Common myeloid progenitor, CD34-positive (primary cell): ENCODE measurements around the gene SLC27A2.

Source experiments
- CTCF ChIA-PET: fragments of 350-600 bp; sonication (Branson Sonifier 250); formaldehyde crosslinking; loops from one replicate; lab custom pipeline; 2021; ENCODE audit warnings: antibody characterized with exemption; lab: Charles Lee
- POLR2A ChIA-PET: fragments of 350-600 bp; sonication (Branson Sonifier 250); formaldehyde crosslinking; loops from one replicate; lab custom pipeline; 2021; ENCODE audit warnings: antibody characterized with exemption; lab: Charles Lee
- DNase-seq, 3 donors: peaks; one replicate each; pipeline versions ENCODE4 v3.0.0 to v3.0.0-alpha.2; 2013
- H3K27ac ChIP-seq, 2 experiments: 1 replicate in 1 of 2; 2 replicates in 1 of 2; pipeline ENCODE4 v1.7.0; 2013; ENCODE audit warnings: inconsistent platforms in 2 of 2, low read length in 2 of 2, mild to moderate bottlenecking in 2 of 2, low read depth in 1 of 2, moderate library complexity in 1 of 2; ENCODE audit not compliant: severe bottlenecking in 2 of 2, insufficient read depth in 1 of 2, poor library complexity in 1 of 2
- H3K27me3 ChIP-seq, 5 experiments: replicated peaks in 2 of 5; 1 replicate in 3 of 5; 2 replicates in 2 of 5; pipeline versions ENCODE4 v1.6.1 to v1.7.0; 2013; ENCODE audit warnings: low read length in 4 of 5, mild to moderate bottlenecking in 2 of 5, moderate library complexity in 2 of 5, inconsistent platforms in 1 of 5; ENCODE audit not compliant: insufficient read depth in 5 of 5, control insufficient read depth in 4 of 5
- H3K36me3 ChIP-seq, 4 experiments: 1 replicate in 2 of 4; 2 replicates in 2 of 4; pipeline versions ENCODE4 v1.6.1 to v1.7.0; 2013; ENCODE audit warnings: low read length in 3 of 4, control low read depth in 1 of 4, mild to moderate bottlenecking in 1 of 4; ENCODE audit not compliant: control insufficient read depth in 4 of 4, insufficient read depth in 4 of 4
- H3K4me1 ChIP-seq, 4 experiments: 1 replicate in 3 of 4; 2 replicates in 1 of 4; pipeline versions ENCODE4 v1.6.1 to v1.7.1; 2013; ENCODE audit warnings: low read length in 3 of 4, mild to moderate bottlenecking in 3 of 4, control low read depth in 1 of 4, inconsistent platforms in 1 of 4, moderate library complexity in 1 of 4; ENCODE audit not compliant: control insufficient read depth in 4 of 4, insufficient read depth in 4 of 4; ENCODE audit errors: control extremely low read depth in 1 of 4
- H3K4me3 ChIP-seq, 7 experiments: 1 replicate in 4 of 7; 2 replicates in 3 of 7; pipeline versions ENCODE4 v1.5.1 to v1.7.0; 2013; ENCODE audit warnings: mild to moderate bottlenecking in 7 of 7, low read length in 6 of 7, moderate library complexity in 6 of 7, inconsistent platforms in 2 of 7, low read depth in 2 of 7, control low read depth in 1 of 7; ENCODE audit not compliant: insufficient read depth in 4 of 7, control insufficient read depth in 1 of 7; ENCODE audit errors: extremely low read depth in 1 of 7
- H3K9me3 ChIP-seq, 5 experiments: 1 replicate in 4 of 5; 2 replicates in 1 of 5; pipeline versions ENCODE4 v1.6.1 to v1.7.1; 2013; ENCODE audit warnings: low read length in 4 of 5, mild to moderate bottlenecking in 2 of 5, inconsistent platforms in 1 of 5, low read depth in 1 of 5, moderate library complexity in 1 of 5; ENCODE audit not compliant: control insufficient read depth in 4 of 5, insufficient read depth in 2 of 5; ENCODE audit errors: control extremely low read depth in 1 of 5
- WGBS: methylation state at CpG from one replicate; pipeline ENCODE4 v1.1.5; 2013; ENCODE audit not compliant: insufficient coverage; 5-methylcytosine and 5-hydroxymethylcytosine counted together

Gene SLC27A2

DNA sequence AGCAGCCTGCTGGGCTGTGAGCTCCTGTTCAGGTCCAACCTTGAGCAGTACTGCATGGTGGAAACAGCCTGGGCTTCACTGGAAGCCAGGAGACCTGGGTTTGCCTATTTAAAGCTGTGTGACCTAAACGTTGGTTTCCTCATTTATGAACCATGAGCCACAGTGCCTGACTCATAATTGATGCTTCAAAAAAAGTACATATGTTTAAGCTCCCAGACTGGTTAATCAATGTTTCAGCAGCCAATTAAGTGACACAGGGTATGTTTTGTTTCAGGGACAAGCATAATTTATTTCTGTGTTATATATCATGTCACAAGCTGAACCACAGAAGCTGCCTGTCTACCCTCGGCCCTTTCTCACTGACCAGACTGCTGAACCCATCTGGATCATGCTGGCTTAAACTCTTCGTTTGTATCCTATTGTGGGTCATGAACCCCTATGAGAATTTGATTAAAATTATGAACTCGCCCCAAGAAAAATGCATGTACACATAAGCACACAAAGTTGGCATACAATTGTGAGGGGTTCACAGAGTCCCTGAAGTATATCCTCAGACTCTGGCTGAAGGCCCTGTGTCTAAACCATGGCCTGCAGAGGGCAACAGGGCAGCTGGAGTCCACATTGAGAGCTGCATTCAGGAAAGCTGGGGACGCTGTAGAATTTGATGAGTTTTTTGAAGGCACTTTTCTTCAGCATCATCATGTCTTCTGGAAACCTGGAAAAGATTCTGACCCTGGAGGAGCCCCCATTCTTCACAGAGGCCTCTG is 59.9 kb downstream of the SLC27A2 start:
- 100% methylated on average over 3 of the region's 5 CpGs for WGBS
- Histone ChIP-seq H3K4me3 (no peak overlapping the region), H3K9me3 (no peaks in the 10 kb centered on the region), H3K27ac (no peak overlapping the region), H3K27me3 (no peaks in the 10 kb centered on the region), H3K36me3 (peaks cover 0 to 3% (median 0%) of the 10 kb centered on the region in 4 experiments), H3K4me1 (peaks cover 0 to 7% (median 0%) of the 10 kb centered on the region in 4 experiments)
- DNase-seq = peak in 1 of 3 donors; percentile 19
- POLR2A ChIA-PET = interaction anchor here (0.5 to 0.9 kb wide), 2 partner anchors 21 to 145 kb away, joined by 3 to 5 read pairs; no protein-coding TSS in a partner anchor
- CTCF ChIA-PET = interaction anchor here (1.0 to 4.4 kb wide), 8 partner anchors 7 to 77 kb away, joined by 3 to 20 read pairs (median 6); no protein-coding TSS in a partner anchor

DNA sequence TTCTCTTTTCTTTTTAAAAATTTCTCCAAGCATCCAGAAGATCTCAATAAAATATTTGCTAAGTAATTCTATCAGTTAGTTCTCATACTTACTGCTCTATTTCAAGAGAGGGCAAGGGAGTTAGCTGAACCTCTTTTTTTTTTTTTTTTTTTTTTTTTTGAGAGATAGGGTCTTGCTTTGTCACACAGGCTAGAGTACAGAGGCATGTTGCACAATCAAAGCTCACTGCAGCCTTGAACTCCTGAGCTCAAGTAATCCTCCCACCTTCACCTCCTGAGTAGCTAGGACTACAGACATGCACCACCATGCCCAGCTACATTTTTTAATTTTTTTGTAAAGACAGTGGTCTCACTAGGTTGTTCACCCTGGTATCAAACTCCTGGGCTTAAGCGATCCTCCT is 62.2 kb downstream of the SLC27A2 start:
- H3K36me3 ChIP-seq = peaks cover 0 to 6% (median 0%) of the 10 kb centered on the region in 4 experiments
- H3K4me3 ChIP-seq = no peak overlapping the region
- WGBS = 100% methylated on average over 1 of the region's 1 CpG
- CTCF ChIA-PET = interaction anchor here (1.4 to 2.6 kb wide), 3 partner anchors 11 to 16 kb away, joined by 3 to 16 read pairs (median 10); no protein-coding TSS in a partner anchor
- peaks cover 6 to 26% (median 18%) of the 10 kb centered on the region in 4 experiments for H3K4me1 ChIP-seq
- H3K27me3 ChIP-seq = no peaks in the 10 kb centered on the region
- DNase-seq = no peak
- H3K9me3 ChIP-seq = no peaks in the 10 kb centered on the region
- POLR2A ChIA-PET = interaction anchor here (0.9 kb wide), 1 partner anchor 16 kb away, joined by 3 read pairs; no protein-coding TSS in a partner anchor
- H3K27ac ChIP-seq = no peak overlapping the region

DNA sequence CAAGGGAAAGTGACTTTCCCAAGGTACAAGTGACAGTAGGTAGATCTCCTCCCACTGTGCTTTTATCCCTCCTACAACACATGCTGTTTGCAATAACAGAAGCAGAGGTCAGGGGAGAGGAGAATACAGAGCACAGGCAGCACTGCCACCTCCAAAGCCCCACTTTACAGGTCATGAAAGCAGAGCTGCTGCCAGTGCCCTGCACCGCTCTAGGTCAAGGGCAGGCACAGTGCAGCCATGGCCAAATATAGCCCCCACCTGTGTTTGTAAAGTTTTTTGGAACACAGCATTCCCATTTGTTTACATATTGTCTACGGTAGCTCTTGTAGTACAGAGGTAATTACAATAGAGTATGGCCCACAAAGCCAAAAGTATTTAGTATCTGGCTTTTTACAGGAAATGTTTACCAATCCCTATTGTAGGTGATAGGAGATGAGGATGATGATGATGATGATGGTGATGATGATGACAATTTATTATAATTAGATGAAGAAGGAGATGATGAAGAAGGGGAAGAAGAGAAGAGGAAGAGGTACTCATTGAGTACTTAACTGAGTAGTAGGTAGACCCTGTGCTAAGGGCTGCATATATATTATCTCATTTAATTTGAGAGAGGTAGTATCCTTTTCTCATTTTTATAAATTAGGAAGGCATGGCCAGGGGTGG is 63.1 kb downstream of the SLC27A2 start:
- DNase-seq = no peak
- POLR2A ChIA-PET = interaction anchor here (0.9 kb wide), 1 partner anchor 15 kb away, joined by 3 read pairs; no protein-coding TSS in a partner anchor
- H3K27me3 ChIP-seq = no peaks in the 10 kb centered on the region
- H3K9me3 ChIP-seq = no peaks in the 10 kb centered on the region
- no peak overlapping the region for H3K4me3 ChIP-seq
- peaks cover 0 to 6% (median 0%) of the 10 kb centered on the region in 4 experiments for H3K36me3 ChIP-seq
- WGBS = 100% methylated on average over 1 of the region's 2 CpGs
- peaks cover 8 to 33% (median 25%) of the 10 kb centered on the region in 4 experiments for H3K4me1 ChIP-seq
- CTCF ChIA-PET = interaction anchor here (2.1 to 2.6 kb wide), 2 partner anchors 10 to 15 kb away, joined by 10 to 16 read pairs; no protein-coding TSS in a partner anchor
- no peak overlapping the region for H3K27ac ChIP-seq

DNA sequence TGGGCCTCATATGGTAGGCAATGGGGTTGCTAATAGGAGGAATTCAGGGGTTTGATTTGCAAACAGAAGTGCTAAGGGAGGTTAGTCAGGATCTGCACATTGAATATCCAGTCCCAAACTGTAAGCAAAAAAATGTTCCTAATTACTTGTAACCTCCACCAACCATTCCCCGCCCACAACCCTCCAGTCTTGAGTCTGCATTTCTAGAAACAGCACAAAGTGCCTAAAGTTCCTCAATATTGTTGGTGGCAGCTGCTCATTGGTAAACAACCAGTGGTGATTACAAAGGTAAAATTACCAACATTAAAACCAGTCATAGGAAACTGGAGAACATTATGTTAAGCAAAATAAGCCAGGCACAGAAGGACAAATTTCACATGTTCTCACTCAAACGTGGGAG is 64.6 kb downstream of the SLC27A2 start:
- Histone ChIP-seq H3K36me3 (peaks cover 0 to 6% (median 0%) of the 10 kb centered on the region in 4 experiments), H3K27me3 (no peaks in the 10 kb centered on the region), H3K9me3 (no peaks in the 10 kb centered on the region), H3K4me1 (peaks cover 8 to 33% (median 25%) of the 10 kb centered on the region in 4 experiments), H3K27ac (no peak overlapping the region), H3K4me3 (no peak overlapping the region)
- WGBS = 85% methylated on average over 2 of the region's 2 CpGs
- ChIA-PET CTCF (interaction anchor here (1.0 kb wide), 1 partner anchor 18 kb away, joined by 3 read pairs; no protein-coding TSS in a partner anchor), POLR2A (no interaction called here)
- no peak for DNase-seq

DNA sequence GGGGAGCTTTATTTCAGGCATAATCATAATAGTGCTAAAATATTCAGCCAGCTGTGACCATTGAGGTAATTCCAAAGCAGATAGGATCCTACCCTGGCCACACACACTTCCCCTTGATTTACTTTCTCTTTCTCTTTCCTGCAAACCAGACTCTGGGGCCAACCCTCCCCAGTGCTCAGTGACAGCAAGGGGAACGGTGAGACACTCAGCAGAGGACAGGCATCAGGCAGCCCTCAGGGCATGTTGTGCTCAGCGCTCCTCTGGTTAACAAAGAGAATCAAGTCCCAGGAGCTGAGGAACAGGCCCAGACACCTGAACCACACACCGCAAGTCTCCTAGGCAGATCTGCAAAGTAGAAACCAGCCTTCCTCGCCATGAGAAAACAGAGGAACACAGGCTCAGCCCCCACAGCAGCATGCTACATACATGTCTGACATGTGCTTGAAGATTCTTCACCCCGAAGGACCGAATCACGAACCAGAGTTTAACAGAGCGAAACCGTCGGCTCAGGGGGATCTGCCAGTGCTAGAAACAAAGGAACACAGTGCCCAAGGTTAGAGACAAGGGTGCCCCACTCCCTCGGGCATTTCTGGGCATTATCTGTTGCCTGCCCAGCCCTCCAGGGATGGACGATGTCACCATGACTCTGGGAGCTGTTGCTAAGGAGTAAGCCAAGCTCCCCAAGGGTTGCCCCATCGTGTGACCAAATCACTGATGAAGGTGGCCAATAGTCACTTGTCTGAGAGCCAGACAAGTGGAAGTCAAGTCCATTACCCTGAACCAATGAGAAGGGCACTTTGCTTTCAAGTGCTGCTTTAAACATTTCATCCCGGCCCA is 66.0 kb downstream of the SLC27A2 start:
- CTCF ChIA-PET = interaction anchor here (0.9 to 3.3 kb wide), 3 partner anchors 8 to 39 kb away, joined by 3 to 20 read pairs (median 20); no protein-coding TSS in a partner anchor
- peak; percentile 41 to 86 (median 71) for DNase-seq
- Histone ChIP-seq H3K4me1 (peaks cover 8 to 33% (median 25%) of the 10 kb centered on the region in 4 experiments), H3K4me3 (peak overlapping the region in 5 of 7 experiments; percentile 7 to 50 (median 12)), H3K27me3 (no peaks in the 10 kb centered on the region), H3K36me3 (peaks cover 0 to 3% (median 0%) of the 10 kb centered on the region in 4 experiments), H3K27ac (peak overlapping the region in 1 of 2 experiments; percentile 52), H3K9me3 (no peaks in the 10 kb centered on the region)
- POLR2A ChIA-PET = interaction anchor here (1.1 to 1.3 kb wide), 2 partner anchors 12 to 13 kb away, joined by 7 read pairs; no protein-coding TSS in a partner anchor
- WGBS = 93% methylated on average over 12 of the region's 14 CpGs

DNA sequence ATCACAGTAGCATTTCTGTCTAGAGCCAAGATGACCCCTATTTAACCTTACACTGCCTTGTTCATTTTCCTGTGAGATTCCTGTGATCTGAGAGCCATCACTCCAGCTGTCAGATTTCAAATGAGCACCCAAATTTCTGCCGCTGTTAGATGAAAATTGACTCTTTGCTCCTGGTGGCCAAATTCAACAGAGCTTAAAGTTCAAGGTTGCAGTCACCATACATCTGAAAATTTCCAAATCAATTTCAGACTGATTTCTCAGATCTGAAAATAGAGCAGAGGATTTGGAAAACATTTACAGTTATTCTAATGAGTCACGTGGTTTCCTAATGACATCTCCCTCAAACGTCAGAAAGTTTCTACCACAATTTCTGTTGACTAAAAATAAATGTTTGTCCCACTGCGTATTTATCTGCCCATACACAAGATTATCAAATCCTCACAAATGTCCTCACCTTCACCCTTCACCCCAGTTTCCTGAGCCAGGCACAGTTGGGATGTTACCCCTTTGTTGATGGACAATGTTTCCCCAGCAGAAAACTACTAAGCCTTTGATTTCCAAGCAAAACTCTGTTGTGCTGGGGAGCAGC is 67.1 kb downstream of the SLC27A2 start:
- peaks cover 8 to 33% (median 25%) of the 10 kb centered on the region in 4 experiments for H3K4me1 ChIP-seq
- H3K36me3 ChIP-seq = peaks cover 0 to 3% (median 0%) of the 10 kb centered on the region in 4 experiments
- 63% methylated on average over 4 of the region's 4 CpGs for WGBS
- ChIA-PET POLR2A (interaction anchor here (0.8 to 1.1 kb wide), 3 partner anchors 11 to 13 kb away, joined by 4 to 7 read pairs (median 5); no protein-coding TSS in a partner anchor), CTCF (interaction anchor here (0.9 to 3.3 kb wide), 5 partner anchors 9 to 38 kb away, joined by 3 to 20 read pairs (median 4); no protein-coding TSS in a partner anchor)
- DNase-seq = peak in 2 of 3 donors; percentile 26 to 37
- no peaks in the 10 kb centered on the region for H3K27me3 ChIP-seq
- no peak overlapping the region for H3K4me3 ChIP-seq
- no peaks in the 10 kb centered on the region for H3K9me3 ChIP-seq
- H3K27ac ChIP-seq = no peak overlapping the region
